Measurements from ENCODE around the gene SLC17A2. TPM values are rescaled to one million over a fixed set of nuclear protein-coding genes. Genes with fewer than 3 reads are reported as not detected.

The SLC17A2 gene
- total RNA-seq, 2 experiments from 2014 or later = not detected

GRCh38 chr6:25869840-25870239, 60.7 kb downstream of the SLC17A2 start:
- Mint-ChIP-seq H3K27ac (no peak overlapping the region), H3K27me3 (no peaks in the 10 kb centered on the region), H3K9me3 (peaks cover 7% of the 10 kb centered on the region), H3K4me3 (no peak overlapping the region), H3K36me3 (ENCODE audit: low read depth) (peaks cover 12% of the 10 kb centered on the region), H3K4me1 (peaks cover 50% of the 10 kb centered on the region)
- ChIA-PET CTCF (no interaction called here), POLR2A (no interaction called here)
- no peak for DNase-seq

- H3K27ac Mint-ChIP-seq = no peak overlapping the region
- no peaks in the 10 kb centered on the region for H3K27me3 Mint-ChIP-seq
- no peak overlapping the region for H3K4me3 Mint-ChIP-seq
- peaks cover 15% of the 10 kb centered on the region for H3K36me3 Mint-ChIP-seq (ENCODE audit: low read depth)
- H3K4me1 Mint-ChIP-seq = peaks cover 46% of the 10 kb centered on the region
- ChIA-PET POLR2A (no interaction called here), CTCF (interaction anchor here (1.4 kb wide), 1 partner anchor 13 kb away, joined by 3 read pairs; no protein-coding TSS in a partner anchor)
- H3K9me3 Mint-ChIP-seq = peaks cover 16% of the 10 kb centered on the region
- DNase-seq = no peak
Measured at GRCh38 chr6:25868436-25869183, 61.9 kb downstream of the SLC17A2 start.

- Mint-ChIP-seq H3K27ac (peak overlapping the region; percentile 88), H3K27me3 (no peaks in the 10 kb centered on the region), H3K4me1 (peaks cover 32% of the 10 kb centered on the region), H3K9me3 (peaks cover 11% of the 10 kb centered on the region), H3K4me3 (no peak overlapping the region), H3K36me3 (ENCODE audit: low read depth) (peaks cover 11% of the 10 kb centered on the region)
- DNase-seq = peak; percentile 51
- CTCF ChIA-PET = no interaction called here
- POLR2A ChIA-PET = no interaction called here
Measured at GRCh38 chr6:25866011-25866410, 64.5 kb downstream of the SLC17A2 start.

GRCh38 chr6:25863360-25863759, 67.1 kb downstream of the SLC17A2 start:
- Mint-ChIP-seq H3K27ac (no peak overlapping the region), H3K4me3 (no peak overlapping the region), H3K4me1 (peaks cover 37% of the 10 kb centered on the region), H3K36me3 (ENCODE audit: low read depth) (peaks cover 11% of the 10 kb centered on the region), H3K9me3 (peaks cover 11% of the 10 kb centered on the region), H3K27me3 (no peaks in the 10 kb centered on the region)
- no peak for DNase-seq
- POLR2A ChIA-PET = no interaction called here
- CTCF ChIA-PET = no interaction called here

Other genes starting within 250 kb of the SLC17A2 start
- gene SLC17A4, start 175.9 kb downstream of the SLC17A2 start, total RNA-seq = not detected
- gene SLC17A1, start 98.6 kb downstream of the SLC17A2 start, total RNA-seq = not detected
- under 1 TPM; 0.62 to 0.75 TPM for gene SLC17A3, start 56.4 kb downstream of the SLC17A2 start, total RNA-seq
- gene TRIM38, start 32.1 kb upstream of the SLC17A2 start, total RNA-seq = 10 to 100 TPM; 25.4 to 27.6 TPM
- gene HFE, start 156.7 kb upstream of the SLC17A2 start, total RNA-seq = 1 to 10 TPM; 3.0 to 3.5 TPM

Data from activated CD4-positive, alpha-beta T cell treated with anti-CD3 and anti-CD28 coated beads, Interleukin-2, amount 10 ng/mL, durations not matched to agents 7 days and 5 days (primary cell).